Fibroblast of mammary gland (primary cell): ENCODE results near the gene RCBTB1.

ENCODE experiments used
- DNase-seq: peaks from one replicate; pipeline ENCODE4 v3.0.0-alpha.2; 2010; ENCODE audit warnings: low read depth
- H3K4me3 ChIP-seq: 2 replicates; pipeline ENCODE4 v1.5.1; 2011; ENCODE audit warnings: low read depth, mild to moderate bottlenecking, low read length, moderate library complexity; ENCODE audit not compliant: control insufficient read depth
- CTCF ChIP-seq: conservative IDR thresholded peaks from 2 replicates; pipeline ENCODE4 v1.5.1; 2011; ENCODE audit warnings: low read depth, low read length, inconsistent platforms; ENCODE audit not compliant: control insufficient read depth, insufficient read depth

The RCBTB1 gene

GRCh38 chr13:49585220-49586157 is at the start of gene RCBTB1:
Gene RCBTB1 (minus strand): TSS chr13:49585558. CDS start chr13:49567279, 18,279 bp downstream.
- peak; percentile 44 for DNase-seq
- no peak for TF ChIP-seq CTCF
- H3K4me3 ChIP-seq, result peak within 1 kb of the TSS; percentile 86

- no peak for DNase-seq
- TF ChIP-seq CTCF, result no peak
These were observed 48.4 kb upstream of the RCBTB1 start for GRCh38 chr13:49633710-49634109.

GRCh38 chr13:49632156-49632555 is 46.8 kb upstream of the RCBTB1 start:
- DNase-seq, result no peak
- H3K4me3 ChIP-seq, result no peak overlapping the region
- no peak for TF ChIP-seq CTCF

More at GRCh38 chr13:49633710-49634109, 48.4 kb upstream of the RCBTB1 start:
- H3K4me3 ChIP-seq, result no peak overlapping the region

- no peak overlapping the region for H3K4me3 ChIP-seq
These were observed 45.2 kb upstream of the RCBTB1 start for GRCh38 chr13:49630580-49630979.

GRCh38 chr13:49629947-49630346 is 44.6 kb upstream of the RCBTB1 start:
- DNase-seq, result no peak
- H3K4me3 ChIP-seq, result no peak overlapping the region
- no peak for TF ChIP-seq CTCF

More at GRCh38 chr13:49630580-49630979, 45.2 kb upstream of the RCBTB1 start:
- no peak for DNase-seq
- no peak for TF ChIP-seq CTCF

- TF ChIP-seq CTCF, result no peak
- DNase-seq, result no peak
- no peak overlapping the region for H3K4me3 ChIP-seq
These were observed 44.0 kb upstream of the RCBTB1 start for GRCh38 chr13:49629196-49629938.
